Astrocyte (in vitro differentiated cells and primary cell): Measurements from ENCODE around the gene MAN2A1.

Experiments used
- CTCF ChIP-seq: IDR thresholded peaks from 2 replicates; pipeline ENCODE4 v1.5.1; 2011; ENCODE audit warnings: low read depth, mild to moderate bottlenecking, inconsistent platforms, low read length, moderate library complexity; ENCODE audit not compliant: insufficient read depth
- EZH2 ChIP-seq: IDR thresholded peaks from 2 replicates; pipeline ENCODE4 v1.6.1; 2012; ENCODE audit warnings: mild to moderate bottlenecking, low read length, inconsistent platforms; ENCODE audit not compliant: insufficient read depth

- no peak for TF ChIP-seq CTCF
- TF ChIP-seq EZH2, result no peak
Observed at GRCh38 chr5:109755761-109756160, 66.0 kb downstream of the MAN2A1 start.
